Spleen (tissue), 11 donors: ENCODE measurements around the gene C5orf15. TPM values are rescaled to one million over a fixed set of nuclear protein-coding genes. Genes with fewer than 3 reads are reported as not detected.

Experiments
- DNase-seq: peaks from one replicate; pipeline ENCODE4 v3.0.0-alpha.2; 2020
- H3K27ac ChIP-seq, 8 donors: fragments of 200-600 bp; sonication (generic) in 7 of 8; 1 replicate in 4 of 8; 2 replicates in 4 of 8; pipeline versions ENCODE4 v1.5.0 to v1.8.0; 2016 to 2021; ENCODE audit warnings: inconsistent platforms in 4 of 8, mild to moderate bottlenecking in 4 of 8, moderate library complexity in 1 of 8
- H3K27me3 ChIP-seq, 7 donors: fragments of 200-600 bp; sonication (generic) in 6 of 7; replicated peaks in 1 of 7; 1 replicate in 4 of 7; 2 replicates in 3 of 7; pipeline versions ENCODE4 v1.5.0 to v1.8.0; 2016 to 2021; ENCODE audit warnings: inconsistent platforms in 3 of 7, mild to moderate bottlenecking in 1 of 7
- H3K36me3 ChIP-seq, 6 donors: fragments of 200-600 bp; sonication (generic) in 5 of 6; 1 replicate in 4 of 6; 2 replicates in 2 of 6; pipeline versions ENCODE4 v1.5.0 to v1.8.0; 2016 to 2021; ENCODE audit warnings: inconsistent platforms in 2 of 6
- H3K4me1 ChIP-seq, 6 donors: fragments of 200-600 bp; sonication (generic) in 5 of 6; 1 replicate in 3 of 6; 2 replicates in 3 of 6; pipeline versions ENCODE4 v1.5.0 to v1.8.0; 2016 to 2021; ENCODE audit warnings: inconsistent platforms in 3 of 6
- H3K4me3 ChIP-seq, 8 donors: fragments of 200-600 bp; sonication (generic) in 7 of 8; 1 replicate in 4 of 8; 2 replicates in 4 of 8; pipeline versions ENCODE4 v1.5.0 to v1.8.0; 2016 to 2021; ENCODE audit warnings: inconsistent platforms in 4 of 8, mild to moderate bottlenecking in 4 of 8, moderate library complexity in 2 of 8
- H3K9me3 ChIP-seq, 8 donors: fragments of 200-600 bp; sonication (generic) in 7 of 8; 1 replicate in 4 of 8; 2 replicates in 4 of 8; pipeline versions ENCODE4 v1.5.0 to v1.8.0; 2016 to 2021; ENCODE audit warnings: inconsistent platforms in 4 of 8
- POLR2A ChIP-seq, 3 donors: fragments of 450-650 bp; IDR thresholded peaks; one replicate each; pipeline ENCODE4 v1.5.1; 2017; ENCODE audit warnings: antibody characterized with exemption in 3 of 3, mild to moderate bottlenecking in 1 of 3
- POLR2AphosphoS5 ChIP-seq, 3 donors: sonication (generic); formaldehyde crosslinking; IDR thresholded peaks; one replicate each; pipeline ENCODE4 v1.5.1; 2017; ENCODE audit warnings: antibody characterized with exemption in 3 of 3
- WGBS, 5 donors: extraction: QIAGEN DNeasy Blood & Tissue Kit in 3 of 5; methylation state at CpG; one replicate each; pipeline versions ENCODE4 v1.1.5 to v1.1.7; 2013 to 2018; 5-methylcytosine and 5-hydroxymethylcytosine counted together
- intact Hi-C: fragments of 100-400 bp; cut with DNase I; formaldehyde crosslinking; loops from one replicate; pipeline ENCODE4 v1.15.0; 2023; ENCODE audit warnings: low total_unique reads
- polyA plus RNA-seq, 3 donors: library from polyadenylated mRNA; stranded (reverse); fragments of 200-250 nt; gene quantifications; one replicate each; pipeline ENCODE4 v1.2.1, GENCODE V29; 2013
- total RNA-seq, 7 donors: library from RNA; depleted of rRNA in 3 of 7; stranded (reverse); fragments of >200 nt in 3 of 7; fragmentation: NEBNext Ultra II Directional in 4 of 7; extraction: Animal tissue kit (Norgen Biotek cat#: 25700) in 4 of 7; gene quantifications; one replicate each; pipeline versions ENCODE4 v1.1.0 to v1.2.1, GENCODE V29; 2016 to 2021
- TF ChIP-seq, protein P1 (sequence below), 11 experiments: fragments of 200-600 bp in 7 of 11; fragments of 450-650 bp in 4 of 11; sonication (generic) in 4 of 11; IDR thresholded peaks in 8 of 11; conservative IDR thresholded peaks in 3 of 11; 1 replicate in 7 of 11; 2 replicates in 4 of 11; pipeline versions ENCODE4 v1.4.0 to v1.8.0; 2016 to 2021; ENCODE audit warnings: antibody characterized with exemption in 11 of 11, inconsistent platforms in 4 of 11, mild to moderate bottlenecking in 1 of 11
- donor health status: healthy with polysubstance abuse.
- donor health status: DM: no; HTN: no; CAD: no; lungs with moderate emphysema.
- donor health status: DM: no; HTN: no; CAD: no.
- donor health status: Bipolar disorder and iron deficiency.
- donor health status: healthy.
- donor health status: DM: no; HTN: no; CAD: no.
- donor health status: DM: yes; HTN: yes; CAD: no.

C5orf15 gene
- total and polyA plus RNA-seq, 10 donors: 25.4 to 49.6 (median 28.5) TPM

DNA sequence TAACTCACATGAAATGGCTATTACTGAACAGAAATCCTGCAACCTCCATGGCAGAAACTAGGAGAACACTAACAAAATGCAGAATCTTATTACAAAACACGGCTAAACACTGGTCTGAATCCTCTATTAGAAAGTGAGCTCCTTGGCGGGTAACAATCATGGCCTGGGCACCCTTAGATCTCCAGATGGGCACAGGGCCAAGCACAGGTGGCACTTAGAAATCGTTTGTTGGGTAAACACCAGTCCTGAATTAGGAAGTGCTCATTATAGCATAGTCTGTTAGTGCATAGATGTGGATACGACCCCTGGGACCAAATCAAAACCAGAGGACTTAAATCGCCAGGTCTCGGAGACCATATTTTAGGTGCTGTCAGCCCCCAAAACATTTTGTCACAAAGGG is 22.0 kb upstream of the C5orf15 start:
- 61 to 81% (median 76%) methylated on average over 6 of the region's 6 CpGs for WGBS, 5 donors
- Histone ChIP-seq H3K36me3 (peaks cover 0 to 76% (median 52%) of the 10 kb centered on the region in 6 donors), H3K27ac (no peak overlapping the region), H3K9me3 (no peaks in the 10 kb centered on the region), H3K4me3 (no peak overlapping the region), H3K27me3 (no peaks in the 10 kb centered on the region), H3K4me1 (peaks cover 0 to 34% (median 23%) of the 10 kb centered on the region in 6 donors)
- DNase-seq: no peak
- intact Hi-C loops: no loop called here
- TF ChIP-seq, protein P1, sequence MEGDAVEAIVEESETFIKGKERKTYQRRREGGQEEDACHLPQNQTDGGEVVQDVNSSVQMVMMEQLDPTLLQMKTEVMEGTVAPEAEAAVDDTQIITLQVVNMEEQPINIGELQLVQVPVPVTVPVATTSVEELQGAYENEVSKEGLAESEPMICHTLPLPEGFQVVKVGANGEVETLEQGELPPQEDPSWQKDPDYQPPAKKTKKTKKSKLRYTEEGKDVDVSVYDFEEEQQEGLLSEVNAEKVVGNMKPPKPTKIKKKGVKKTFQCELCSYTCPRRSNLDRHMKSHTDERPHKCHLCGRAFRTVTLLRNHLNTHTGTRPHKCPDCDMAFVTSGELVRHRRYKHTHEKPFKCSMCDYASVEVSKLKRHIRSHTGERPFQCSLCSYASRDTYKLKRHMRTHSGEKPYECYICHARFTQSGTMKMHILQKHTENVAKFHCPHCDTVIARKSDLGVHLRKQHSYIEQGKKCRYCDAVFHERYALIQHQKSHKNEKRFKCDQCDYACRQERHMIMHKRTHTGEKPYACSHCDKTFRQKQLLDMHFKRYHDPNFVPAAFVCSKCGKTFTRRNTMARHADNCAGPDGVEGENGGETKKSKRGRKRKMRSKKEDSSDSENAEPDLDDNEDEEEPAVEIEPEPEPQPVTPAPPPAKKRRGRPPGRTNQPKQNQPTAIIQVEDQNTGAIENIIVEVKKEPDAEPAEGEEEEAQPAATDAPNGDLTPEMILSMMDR (IDR thresholded peaks at IDR 0.05 in 8 of 11, conservative IDR thresholded peaks at IDR 0.05 in 3 of 11): no peak
- TF ChIP-seq POLR2AphosphoS5 (IDR thresholded peaks at IDR 0.05): no peak
- TF ChIP-seq POLR2A (IDR thresholded peaks at IDR 0.05): no peak

DNA sequence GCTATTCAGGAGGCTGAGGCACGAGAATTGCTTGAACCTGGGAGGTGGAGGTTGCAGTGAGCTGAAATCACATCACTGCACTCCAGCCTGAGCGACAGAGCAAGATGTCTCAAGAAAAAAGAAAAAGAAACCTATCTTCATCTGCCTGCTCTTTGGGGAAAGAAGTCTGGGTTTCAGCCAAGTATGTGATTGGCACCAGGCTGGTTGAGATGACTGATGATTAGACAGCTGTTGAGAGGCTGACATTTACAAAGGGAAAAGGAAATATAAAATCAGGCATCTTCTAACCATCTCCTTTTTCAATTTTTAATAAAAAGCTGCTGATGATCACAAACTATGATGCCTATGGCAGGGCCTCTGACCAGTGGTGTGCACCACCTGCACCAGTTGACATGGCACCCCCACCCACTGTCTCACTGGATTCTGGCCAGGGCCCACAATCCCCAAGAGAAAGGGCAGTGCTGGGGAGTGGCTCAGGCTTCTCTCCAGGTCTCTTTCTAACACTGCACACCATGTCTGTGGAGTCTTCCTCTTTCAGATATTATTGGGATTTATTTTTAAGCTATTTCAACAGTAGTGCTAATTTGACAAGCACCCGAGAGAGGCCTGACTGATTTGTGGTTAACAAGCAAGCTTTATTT is 17.2 kb upstream of the C5orf15 start:
- no peak for TF ChIP-seq POLR2AphosphoS5 (IDR thresholded peaks at IDR 0.05)
- TF ChIP-seq POLR2A (IDR thresholded peaks at IDR 0.05): no peak
- TF ChIP-seq, protein P1 (IDR thresholded peaks at IDR 0.05 in 8 of 11, conservative IDR thresholded peaks at IDR 0.05 in 3 of 11): no peak
- H3K27ac ChIP-seq: no peak overlapping the region
- no peak for DNase-seq
- no peaks in the 10 kb centered on the region for H3K27me3 ChIP-seq
- no peak overlapping the region for H3K4me3 ChIP-seq
- no peaks in the 10 kb centered on the region for H3K9me3 ChIP-seq
- peaks cover 0 to 100% (median 71%) of the 10 kb centered on the region in 6 donors for H3K36me3 ChIP-seq
- intact Hi-C loops: no loop called here
- 62 to 88% (median 77%) methylated on average over 3 of the region's 3 CpGs for WGBS, 5 donors
- no peaks in the 10 kb centered on the region for H3K4me1 ChIP-seq

DNA sequence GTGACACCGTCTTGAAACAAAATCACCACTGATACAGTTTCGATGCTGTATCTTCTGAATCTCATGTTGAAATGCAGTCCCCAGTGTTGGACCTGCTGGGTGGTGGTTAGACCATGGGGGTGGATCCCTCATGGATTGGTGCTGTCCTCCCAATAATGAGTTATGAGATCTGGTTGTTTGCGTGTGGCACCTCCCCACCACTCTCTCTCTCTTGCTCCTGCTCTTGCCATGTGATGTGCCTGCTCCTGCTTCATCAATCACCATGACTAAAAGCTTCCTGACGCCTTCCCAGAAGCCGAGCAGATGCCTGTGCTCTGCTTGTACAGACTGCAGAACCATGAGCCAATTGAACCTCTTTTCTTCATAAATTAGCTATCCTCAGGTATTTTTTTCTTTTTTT is 15.2 kb upstream of the C5orf15 start:
- intact Hi-C loops: no loop called here
- no peak for TF ChIP-seq POLR2A (IDR thresholded peaks at IDR 0.05)
- TF ChIP-seq POLR2AphosphoS5 (IDR thresholded peaks at IDR 0.05): no peak
- TF ChIP-seq, protein P1 (IDR thresholded peaks at IDR 0.05 in 8 of 11, conservative IDR thresholded peaks at IDR 0.05 in 3 of 11): no peak

DNA sequence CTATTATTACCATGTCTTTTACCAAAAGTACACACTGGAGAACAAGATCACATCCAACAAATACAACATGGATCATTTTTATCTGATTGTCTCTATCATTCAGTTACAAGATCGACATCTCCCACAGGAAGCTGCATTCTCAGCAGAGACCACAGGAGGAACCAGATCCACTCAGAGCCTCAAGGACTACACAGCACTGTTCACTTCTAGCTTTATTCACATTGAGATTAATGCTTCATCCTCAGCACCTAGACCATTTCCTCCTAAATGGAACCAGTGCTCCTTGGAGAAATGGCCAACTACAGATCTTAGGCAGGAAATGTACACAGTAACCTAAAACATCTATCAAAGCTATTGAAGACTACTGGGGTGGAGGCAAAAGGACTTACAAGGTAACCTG is 13.3 kb upstream of the C5orf15 start:
- Histone ChIP-seq H3K27ac (no peak overlapping the region), H3K9me3 (no peaks in the 10 kb centered on the region), H3K4me1 (peaks cover 0 to 3% (median 0%) of the 10 kb centered on the region in 6 donors), H3K4me3 (no peak overlapping the region), H3K27me3 (no peaks in the 10 kb centered on the region), H3K36me3 (peaks cover 0 to 98% (median 52%) of the 10 kb centered on the region in 6 donors)
- no peak for DNase-seq
- intact Hi-C loops: no loop called here
- WGBS, 5 donors: 31 to 50% (median 38%) methylated on average over 1 of the region's 1 CpG
- no peak for TF ChIP-seq POLR2AphosphoS5 (IDR thresholded peaks at IDR 0.05)

More for the DNA sequence above, 15.2 kb upstream of the C5orf15 start:
- Histone ChIP-seq H3K36me3 (peaks cover 0 to 98% (median 59%) of the 10 kb centered on the region in 6 donors), H3K27ac (no peak overlapping the region), H3K27me3 (no peaks in the 10 kb centered on the region), H3K4me1 (no peaks in the 10 kb centered on the region), H3K9me3 (no peaks in the 10 kb centered on the region), H3K4me3 (no peak overlapping the region)
- DNase-seq: no peak
- 91 to 95% (median 94%) methylated on average over 5 of the region's 5 CpGs for WGBS, 5 donors
